BJ (cell line): Measurements from ENCODE around the gene SPG21. TPM values are rescaled to one million over a fixed set of nuclear protein-coding genes. Genes with fewer than 3 reads are reported as not detected.

Source experiments
- CTCF ChIA-PET: fragments of 350-600 bp; formaldehyde crosslinking; extraction: SDS; loops from one replicate; lab custom pipeline; 2021; ENCODE audit warnings: antibody characterized with exemption, inconsistent platforms; lab: Yijun Ruan, JAX
- POLR2A ChIA-PET: fragments of 300-600 bp; sonication (Branson Sonifier 250); formaldehyde crosslinking; extraction: SDS; loops from one replicate; lab custom pipeline; 2021; ENCODE audit warnings: antibody characterized with exemption; lab: Charles Lee
- DNase-seq: peaks from one replicate; pipeline ENCODE4 v3.0.0-alpha.2; 2011; ENCODE audit warnings: low read depth
- H3K27me3 ChIP-seq: 2 replicates; pipeline ENCODE4 v1.6.0; 2011; ENCODE audit warnings: low read length; ENCODE audit not compliant: control insufficient read depth, insufficient read depth
- H3K36me3 ChIP-seq: 2 replicates; pipeline ENCODE4 v1.5.1; 2011; ENCODE audit warnings: low read length; ENCODE audit not compliant: control insufficient read depth, insufficient read depth
- H3K4me3 ChIP-seq: 2 replicates; pipeline ENCODE4 v1.5.1; 2011; ENCODE audit warnings: low read depth, mild to moderate bottlenecking, control low read depth, low read length
- polyA plus RNA-seq: library from polyadenylated mRNA; depleted of rRNA; stranded (reverse); fragments of >200 nt; gene quantifications from 2 replicates; pipeline ENCODE4 v1.2.3, GENCODE V29; 2011
- TF ChIP-seq, protein P1 (sequence below): IDR thresholded peaks from 2 replicates; pipeline ENCODE4 v1.5.1; 2011; ENCODE audit warnings: low read depth, mild to moderate bottlenecking, control low read depth, inconsistent platforms, low read length, moderate library complexity; ENCODE audit not compliant: insufficient read depth

The SPG21 gene
- polyA plus RNA-seq, 1 experiment = 54.7 TPM

DNA sequence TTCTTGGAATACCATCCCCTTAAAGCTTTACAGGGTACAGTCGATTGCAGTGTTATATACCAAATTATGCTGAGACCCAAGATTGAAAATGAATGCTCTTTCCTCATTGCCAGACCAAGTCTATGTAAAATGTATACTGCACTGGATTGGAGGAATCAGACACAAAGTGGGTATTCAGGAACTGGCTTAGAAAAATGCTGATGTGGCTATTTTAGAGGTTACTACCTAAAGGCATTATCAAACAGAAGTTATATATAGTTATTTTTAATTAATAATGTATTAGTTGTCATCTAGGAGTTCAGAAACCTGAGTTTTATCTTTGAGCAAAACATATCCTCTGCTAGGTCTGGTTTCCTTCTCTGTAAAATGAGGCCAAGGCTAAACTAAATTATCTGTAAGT is 3.6 kb upstream of the SPG21 start:
- TF ChIP-seq, protein P1, sequence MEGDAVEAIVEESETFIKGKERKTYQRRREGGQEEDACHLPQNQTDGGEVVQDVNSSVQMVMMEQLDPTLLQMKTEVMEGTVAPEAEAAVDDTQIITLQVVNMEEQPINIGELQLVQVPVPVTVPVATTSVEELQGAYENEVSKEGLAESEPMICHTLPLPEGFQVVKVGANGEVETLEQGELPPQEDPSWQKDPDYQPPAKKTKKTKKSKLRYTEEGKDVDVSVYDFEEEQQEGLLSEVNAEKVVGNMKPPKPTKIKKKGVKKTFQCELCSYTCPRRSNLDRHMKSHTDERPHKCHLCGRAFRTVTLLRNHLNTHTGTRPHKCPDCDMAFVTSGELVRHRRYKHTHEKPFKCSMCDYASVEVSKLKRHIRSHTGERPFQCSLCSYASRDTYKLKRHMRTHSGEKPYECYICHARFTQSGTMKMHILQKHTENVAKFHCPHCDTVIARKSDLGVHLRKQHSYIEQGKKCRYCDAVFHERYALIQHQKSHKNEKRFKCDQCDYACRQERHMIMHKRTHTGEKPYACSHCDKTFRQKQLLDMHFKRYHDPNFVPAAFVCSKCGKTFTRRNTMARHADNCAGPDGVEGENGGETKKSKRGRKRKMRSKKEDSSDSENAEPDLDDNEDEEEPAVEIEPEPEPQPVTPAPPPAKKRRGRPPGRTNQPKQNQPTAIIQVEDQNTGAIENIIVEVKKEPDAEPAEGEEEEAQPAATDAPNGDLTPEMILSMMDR = no peak
- ChIA-PET CTCF (interaction anchor here (1.5 kb wide), 1 partner anchor 9 kb away, joined by 3 read pairs; no protein-coding TSS in a partner anchor), POLR2A (no interaction called here)
- H3K36me3 ChIP-seq = no peaks in the 10 kb centered on the region
- no peak overlapping the region for H3K4me3 ChIP-seq
- DNase-seq = no peak
- no peaks in the 10 kb centered on the region for H3K27me3 ChIP-seq

DNA sequence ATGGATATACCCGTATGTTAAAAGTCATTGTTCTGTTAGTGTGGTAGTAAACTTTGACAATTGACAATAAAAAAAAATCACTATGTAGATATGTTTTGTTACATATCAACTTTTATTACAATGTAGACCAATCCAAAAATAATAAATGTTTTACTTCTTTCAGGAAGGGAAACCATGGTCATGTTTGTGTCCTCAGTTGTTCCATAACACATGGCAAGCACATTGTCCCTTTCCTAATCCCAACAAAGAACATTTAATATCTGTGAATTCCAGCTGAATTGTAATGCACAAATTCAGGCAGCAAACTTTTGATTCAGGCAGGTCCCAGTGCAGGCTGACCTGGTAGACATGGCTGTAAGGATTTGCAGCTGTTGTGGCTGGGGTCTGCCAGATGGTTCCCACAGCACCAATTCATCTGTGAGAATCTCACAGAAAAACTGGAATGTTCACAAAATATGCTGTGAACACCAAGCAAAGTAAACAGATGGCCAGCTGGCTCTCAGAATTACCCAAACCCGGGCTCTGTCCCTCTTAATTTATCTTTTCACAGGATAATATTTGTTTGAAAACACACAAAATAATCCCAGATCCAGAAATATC is 1.9 kb upstream of the SPG21 start:
- TF ChIP-seq, protein P1 = no peak
- no peaks in the 10 kb centered on the region for H3K27me3 ChIP-seq
- no peak for DNase-seq
- ChIA-PET CTCF (interaction anchor here (0.9 to 1.5 kb wide), 4 partner anchors 10 to 260 kb away, joined by 3 to 5 read pairs (median 3); no protein-coding TSS in a partner anchor), POLR2A (no interaction called here)
- no peak overlapping the region for H3K4me3 ChIP-seq
- H3K36me3 ChIP-seq = no peaks in the 10 kb centered on the region

DNA sequence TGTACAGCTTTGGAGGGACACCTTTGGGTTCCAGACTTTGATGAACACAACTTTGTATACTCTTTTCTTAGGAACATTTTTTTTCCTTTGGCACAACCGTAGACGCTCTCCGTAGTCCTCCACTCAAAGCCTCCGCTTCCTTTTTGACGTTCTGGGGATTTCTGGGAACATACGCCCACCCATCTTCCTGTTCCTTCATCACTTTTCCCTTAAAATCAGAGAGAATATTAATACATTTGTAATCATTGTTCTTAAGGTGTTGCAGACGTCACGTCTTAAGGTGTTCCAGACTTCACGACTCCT is 405 bp upstream of the SPG21 start:
- ChIA-PET CTCF (no interaction called here), POLR2A (no interaction called here)
- no peak for DNase-seq
- Histone ChIP-seq H3K36me3 (no peaks in the 10 kb centered on the region), H3K27me3 (no peaks in the 10 kb centered on the region), H3K4me3 (peak overlapping the region; percentile 100)
- TF ChIP-seq, protein P1 = no peak

DNA sequence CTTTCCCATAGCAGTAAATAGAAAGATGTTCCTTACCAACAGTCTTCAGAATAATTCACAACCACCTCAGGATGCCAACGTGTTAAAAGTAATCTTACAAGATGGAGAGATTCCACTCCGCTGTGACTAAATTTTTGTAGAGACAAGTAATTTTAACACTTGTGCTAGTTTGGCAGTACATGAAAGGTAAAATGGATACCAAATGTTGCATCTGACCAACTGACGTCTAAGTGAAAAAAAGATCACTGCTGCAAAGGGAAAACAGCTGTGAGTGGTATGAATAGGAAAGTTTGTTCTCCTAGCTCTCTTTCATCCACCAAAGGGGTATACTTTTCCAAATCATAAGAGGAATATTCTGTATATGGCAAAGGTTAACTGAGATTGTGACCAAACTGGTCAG is 2.6 kb downstream of the SPG21 start:
- TF ChIP-seq, protein P1 = no peak
- H3K36me3 ChIP-seq = no peaks in the 10 kb centered on the region
- H3K4me3 ChIP-seq = no peak overlapping the region
- CTCF ChIA-PET = no interaction called here
- POLR2A ChIA-PET = no interaction called here
- H3K27me3 ChIP-seq = no peaks in the 10 kb centered on the region
- DNase-seq = no peak

DNA sequence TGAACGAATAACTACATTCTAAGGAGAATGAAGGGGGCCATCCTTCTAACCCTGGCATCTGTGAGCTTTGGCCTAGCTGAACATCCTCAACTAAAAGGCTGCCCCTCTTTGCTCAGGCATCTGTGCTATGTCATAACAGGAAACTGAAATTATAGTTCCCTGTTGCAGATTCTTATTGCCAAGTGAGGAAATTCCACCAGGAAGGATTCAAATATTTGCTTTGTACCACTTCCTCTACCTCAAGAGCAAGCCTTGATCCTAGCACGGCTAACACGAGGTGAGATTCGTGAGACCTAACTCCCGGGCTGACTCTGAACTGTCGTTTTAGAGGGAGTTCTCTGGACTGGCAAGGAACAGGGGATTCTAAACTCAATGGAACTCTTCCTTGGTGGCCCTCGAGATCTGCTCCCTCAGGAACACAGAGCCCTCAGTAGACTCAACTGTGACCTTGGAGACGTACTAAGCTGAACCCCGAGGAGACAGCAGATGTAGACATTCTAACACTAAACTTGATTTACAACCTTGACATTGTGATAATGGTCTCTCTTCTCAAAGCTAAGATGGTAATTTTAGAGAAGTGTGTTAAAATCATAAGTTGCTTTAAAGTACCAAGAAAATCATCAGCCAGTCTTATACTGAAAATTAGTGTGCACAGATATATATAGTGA is 4.2 kb downstream of the SPG21 start:
- Histone ChIP-seq H3K27me3 (no peaks in the 10 kb centered on the region), H3K4me3 (no peak overlapping the region), H3K36me3 (no peaks in the 10 kb centered on the region)
- ChIA-PET POLR2A (no interaction called here), CTCF (interaction anchor here (1.4 kb wide), 1 partner anchor 20 kb away, joined by 3 read pairs; no protein-coding TSS in a partner anchor)
- TF ChIP-seq, protein P1 = no peak
- DNase-seq = no peak
